ENCODE data around the gene CDKAL1.

CDKAL1 gene

DNA sequence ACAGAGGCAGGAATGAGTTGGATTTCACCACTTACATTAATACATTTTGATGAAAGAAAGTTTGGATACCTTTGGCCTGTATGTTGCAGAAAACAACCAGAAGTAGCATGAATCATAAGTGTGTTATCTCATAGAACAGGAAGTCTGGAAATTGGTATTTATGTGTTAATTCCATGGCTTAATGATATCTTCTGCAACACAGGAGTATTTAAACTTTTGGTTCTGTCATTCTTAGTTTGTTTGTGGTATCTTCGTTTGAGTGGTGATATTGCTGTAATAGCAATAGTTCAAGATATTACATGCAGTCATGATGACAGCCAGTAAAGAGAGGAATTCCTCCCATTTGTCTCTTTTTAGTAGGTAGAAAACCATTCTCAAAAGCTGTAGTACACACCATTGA is 177.3 kb downstream of the CDKAL1 start:
- TF ChIP-seq, protein P1, sequence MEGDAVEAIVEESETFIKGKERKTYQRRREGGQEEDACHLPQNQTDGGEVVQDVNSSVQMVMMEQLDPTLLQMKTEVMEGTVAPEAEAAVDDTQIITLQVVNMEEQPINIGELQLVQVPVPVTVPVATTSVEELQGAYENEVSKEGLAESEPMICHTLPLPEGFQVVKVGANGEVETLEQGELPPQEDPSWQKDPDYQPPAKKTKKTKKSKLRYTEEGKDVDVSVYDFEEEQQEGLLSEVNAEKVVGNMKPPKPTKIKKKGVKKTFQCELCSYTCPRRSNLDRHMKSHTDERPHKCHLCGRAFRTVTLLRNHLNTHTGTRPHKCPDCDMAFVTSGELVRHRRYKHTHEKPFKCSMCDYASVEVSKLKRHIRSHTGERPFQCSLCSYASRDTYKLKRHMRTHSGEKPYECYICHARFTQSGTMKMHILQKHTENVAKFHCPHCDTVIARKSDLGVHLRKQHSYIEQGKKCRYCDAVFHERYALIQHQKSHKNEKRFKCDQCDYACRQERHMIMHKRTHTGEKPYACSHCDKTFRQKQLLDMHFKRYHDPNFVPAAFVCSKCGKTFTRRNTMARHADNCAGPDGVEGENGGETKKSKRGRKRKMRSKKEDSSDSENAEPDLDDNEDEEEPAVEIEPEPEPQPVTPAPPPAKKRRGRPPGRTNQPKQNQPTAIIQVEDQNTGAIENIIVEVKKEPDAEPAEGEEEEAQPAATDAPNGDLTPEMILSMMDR (IDR thresholded peaks at IDR 0.05) = no peak
- H3K4me3 ChIP-seq = no peak overlapping the region
- no peaks in the 10 kb centered on the region for H3K9me3 ChIP-seq
- intact Hi-C loops (cut with DNase I; ENCODE audit: low total_unique reads) = no loop called here
- H3K27me3 ChIP-seq = no peaks in the 10 kb centered on the region
- H3K36me3 ChIP-seq = no peaks in the 10 kb centered on the region
- DNase-seq = no peak
- no peaks in the 10 kb centered on the region for H3K4me1 ChIP-seq
- no peak overlapping the region for H3K27ac ChIP-seq

DNA sequence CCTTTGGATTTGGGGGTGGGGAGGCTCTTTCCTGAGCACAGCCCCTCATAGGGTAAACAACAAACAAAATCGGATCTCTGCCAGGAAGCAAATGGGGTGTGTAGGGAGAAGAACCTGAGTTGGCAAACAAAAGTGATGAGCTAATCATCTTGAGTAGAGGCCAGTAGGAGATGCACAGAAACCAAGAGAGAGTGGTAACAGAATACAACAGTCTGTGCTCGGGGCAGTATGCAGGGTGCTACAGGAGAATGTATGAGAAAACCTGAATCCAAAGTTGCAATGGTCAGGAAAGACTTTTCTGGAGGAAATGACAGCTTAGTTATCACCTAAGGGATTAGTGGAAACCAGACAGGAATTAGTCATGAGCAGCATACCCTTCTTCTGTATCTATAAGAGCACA is 177.8 kb downstream of the CDKAL1 start:
- no peak overlapping the region for H3K27ac ChIP-seq
- no peaks in the 10 kb centered on the region for H3K36me3 ChIP-seq
- no peak overlapping the region for H3K4me3 ChIP-seq
- intact Hi-C loops (cut with DNase I; ENCODE audit: low total_unique reads) = no loop called here
- no peaks in the 10 kb centered on the region for H3K9me3 ChIP-seq
- TF ChIP-seq, protein P1 (IDR thresholded peaks at IDR 0.05) = no peak
- no peaks in the 10 kb centered on the region for H3K4me1 ChIP-seq
- no peak for DNase-seq
- no peaks in the 10 kb centered on the region for H3K27me3 ChIP-seq

DNA sequence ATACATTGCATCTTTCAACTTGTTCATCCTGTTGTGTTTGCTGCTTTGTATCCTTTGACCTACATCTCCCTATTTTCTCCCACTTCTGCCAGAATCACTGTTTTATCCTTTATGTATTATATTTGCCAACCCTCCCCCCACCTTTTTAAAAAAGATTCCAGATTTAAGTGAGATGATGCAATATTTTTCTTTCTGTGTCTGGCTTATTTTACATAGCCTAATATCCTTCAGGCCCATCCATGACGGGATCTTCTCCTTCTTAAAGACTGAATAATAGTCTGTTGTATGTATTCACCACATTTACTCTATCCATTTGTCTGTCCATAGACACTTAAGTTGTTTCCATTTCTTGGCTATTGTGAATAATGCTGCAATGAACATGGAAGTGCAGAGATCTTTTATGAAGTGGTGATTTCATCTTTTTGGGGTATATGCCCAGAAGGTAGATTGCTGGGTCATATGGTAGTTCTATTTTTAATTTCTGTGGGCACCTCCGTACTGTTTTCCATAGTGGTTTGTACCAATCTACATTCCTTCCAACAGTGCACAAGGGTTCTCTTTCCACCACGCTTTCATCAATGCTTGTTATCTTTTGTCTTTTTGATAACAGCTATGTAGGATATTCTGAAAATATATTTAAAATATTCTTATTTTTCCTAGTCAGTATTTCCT is 181.0 kb downstream of the CDKAL1 start:
- TF ChIP-seq, protein P1 (IDR thresholded peaks at IDR 0.05) = no peak
- peaks cover 0 to 8% (median 0%) of the 10 kb centered on the region in 4 donors for H3K4me1 ChIP-seq
- DNase-seq = no peak
- no peaks in the 10 kb centered on the region for H3K27me3 ChIP-seq
- intact Hi-C loops (cut with DNase I; ENCODE audit: low total_unique reads) = no loop called here
- no peaks in the 10 kb centered on the region for H3K36me3 ChIP-seq
- H3K9me3 ChIP-seq = no peaks in the 10 kb centered on the region
- no peak overlapping the region for H3K4me3 ChIP-seq
- H3K27ac ChIP-seq = no peak overlapping the region

DNA sequence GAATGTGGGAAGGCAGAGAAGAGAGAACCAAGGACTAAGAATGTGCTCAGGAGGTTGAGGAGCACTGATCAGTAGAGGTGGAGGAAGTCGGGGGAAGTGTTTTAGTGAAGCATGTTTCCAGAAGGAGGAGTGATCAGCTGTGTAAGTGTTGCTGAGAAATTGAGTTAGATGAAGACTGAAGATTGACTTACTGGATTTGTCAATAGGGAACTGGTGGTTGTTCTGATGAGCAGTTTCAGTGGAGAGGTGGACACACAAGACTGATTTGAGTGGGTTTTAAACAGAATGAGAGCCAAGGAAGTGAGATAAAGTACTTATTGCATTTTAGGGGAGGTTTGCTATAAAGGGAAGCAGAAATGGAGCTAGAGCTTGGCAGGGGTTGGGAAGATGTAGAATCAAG is 182.6 kb downstream of the CDKAL1 start:
- no peak for DNase-seq
- TF ChIP-seq, protein P1 (IDR thresholded peaks at IDR 0.05) = no peak
- Histone ChIP-seq H3K27ac (no peak overlapping the region), H3K36me3 (no peaks in the 10 kb centered on the region), H3K4me3 (no peak overlapping the region), H3K4me1 (peaks cover 0 to 8% (median 0%) of the 10 kb centered on the region in 4 donors), H3K27me3 (no peaks in the 10 kb centered on the region), H3K9me3 (no peaks in the 10 kb centered on the region)
- intact Hi-C loops (cut with DNase I; ENCODE audit: low total_unique reads) = no loop called here

DNA sequence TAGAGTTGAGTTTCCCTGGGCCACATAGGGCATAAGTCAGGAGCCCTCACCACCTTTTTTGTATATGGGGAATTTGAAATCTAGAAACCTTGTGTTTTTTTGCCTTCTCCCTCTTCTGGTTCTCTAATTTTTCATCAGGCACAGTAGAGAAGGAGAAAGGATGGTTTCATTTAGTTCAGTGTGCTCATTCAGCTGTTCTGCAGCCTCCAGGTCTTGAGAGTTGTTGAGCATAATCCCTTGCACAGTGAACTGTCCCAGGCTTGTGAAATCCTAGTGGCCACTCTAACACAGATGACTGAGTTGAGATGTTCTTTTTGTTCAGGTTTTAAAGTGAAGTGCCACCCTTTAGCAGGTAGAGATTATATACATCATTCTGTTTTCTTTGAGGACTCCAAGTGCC is 183.5 kb downstream of the CDKAL1 start:
- Histone ChIP-seq H3K27ac (no peak overlapping the region), H3K4me1 (peaks cover 0 to 8% (median 0%) of the 10 kb centered on the region in 4 donors), H3K4me3 (no peak overlapping the region), H3K9me3 (no peaks in the 10 kb centered on the region), H3K27me3 (no peaks in the 10 kb centered on the region), H3K36me3 (peaks cover 0 to under 1% (median 0%) of the 10 kb centered on the region in 3 donors)
- intact Hi-C loops (cut with DNase I; ENCODE audit: low total_unique reads) = no loop called here
- no peak for DNase-seq
- TF ChIP-seq, protein P1 (IDR thresholded peaks at IDR 0.05) = no peak

Measured in tibial artery (tissue), 4 donors.